K562 (cell line): ENCODE measurements around the gene KANK2. TPM values are rescaled to one million over a fixed set of nuclear protein-coding genes. Genes with fewer than 3 reads are reported as not detected.
A peak's percentile ranks its signal among the peaks of the same experiment; 100 is the strongest.

Source experiments
- ATAC-seq: fragments of 200-7000 bp; cut with Tn5 transposase; 3 replicates; pipeline ENCODE4 v1.9.1; 2020; ENCODE audit warnings: moderate library complexity
- BruUV-seq: library from RNA; stranded (reverse); fragments of 400-500 nt; replicated peaks from 2 replicates; lab custom pipeline; 2021; lab: Mats Ljungman, UMichigan
- CTCF ChIA-PET: fragments of 300-600 bp; formaldehyde crosslinking; extraction: SDS; loops from one replicate; lab custom pipeline; 2021; ENCODE audit warnings: low intra/inter-chr PET ratio; lab: Yijun Ruan, JAX
- POLR2A ChIA-PET: fragments of 300-600, 350-650 bp; sonication (Branson Sonifier 250); formaldehyde crosslinking; extraction: SDS; loops from one replicate; lab custom pipeline; 2021; ENCODE audit warnings: antibody characterized with exemption, inconsistent platforms; lab: Yijun Ruan, JAX
- DNase-seq, 4 experiments: peaks; one replicate each; pipeline versions ENCODE4 v3.0.0 to v3.0.0-alpha.2; 2011 to 2018; ENCODE audit warnings: low spot score in 3 of 4, mixed read lengths in 3 of 4; ENCODE audit errors: extremely low read depth in 1 of 4
- FAIRE-seq: peaks from 2 replicates; lab custom pipeline; 2011; peaks lifted over from hg19 to GRCh38; lab: Jason Lieb, UNC
- H2AFZ ChIP-seq: 2 replicates; pipeline ENCODE4 v1.6.0; 2011; ENCODE audit warnings: low read depth, low read length, control low read depth, inconsistent platforms
- H3K27ac ChIP-seq: fragments of 200-600 bp; 3 replicates; pipeline ENCODE4 v1.8.0; 2011; ENCODE audit warnings: low read depth, mild to moderate bottlenecking, control low read depth, inconsistent platforms, low read length, moderate library complexity, mixed read lengths; ENCODE audit errors: extremely low read depth
- H3K27me3 ChIP-seq, 2 experiments: fragments of 300-600 bp in 1 of 2; 2 replicates in 1 of 2; 3 replicates in 1 of 2; pipeline versions ENCODE4 v1.6.0 to v1.8.0; 2011; ENCODE audit warnings: inconsistent platforms in 2 of 2, low read length in 2 of 2, mild to moderate bottlenecking in 1 of 2, mixed read lengths in 1 of 2, moderate library complexity in 1 of 2; ENCODE audit not compliant: control insufficient read depth in 2 of 2, insufficient read depth in 2 of 2
- H3K36me3 ChIP-seq: fragments of 300-600 bp; 3 replicates; pipeline ENCODE4 v1.8.0; 2011; ENCODE audit warnings: mild to moderate bottlenecking, low read length, inconsistent platforms; ENCODE audit not compliant: control insufficient read depth, insufficient read depth
- H3K4me1 ChIP-seq, 2 experiments: fragments of 200-600 bp in 1 of 2; replicated peaks in 1 of 2; 2 replicates in 1 of 2; 3 replicates in 1 of 2; pipeline versions ENCODE4 v1.5.1 to v1.8.0; 2011; ENCODE audit warnings: inconsistent platforms in 2 of 2, low read length in 2 of 2, mild to moderate bottlenecking in 1 of 2, mixed read lengths in 1 of 2, moderate library complexity in 1 of 2; ENCODE audit not compliant: control insufficient read depth in 2 of 2, insufficient read depth in 2 of 2
- H3K4me2 ChIP-seq: 2 replicates; pipeline ENCODE4 v1.6.1; 2011; ENCODE audit warnings: low read length, control low read depth, inconsistent platforms, mixed read lengths; ENCODE audit not compliant: insufficient read depth
- H3K4me3 ChIP-seq: fragments of 200-600 bp; sonication (generic), shearing (Covaris generic); 2 replicates; pipeline ENCODE4 v1.5.1; 2016; ENCODE audit warnings: control low read depth, inconsistent platforms
- H3K79me2 ChIP-seq: fragments of 200-600 bp; 3 replicates; pipeline ENCODE4 v1.8.0; 2011; ENCODE audit warnings: low read length, inconsistent platforms; ENCODE audit not compliant: control insufficient read depth, insufficient read depth
- H3K9ac ChIP-seq, 2 experiments: 2 replicates each; pipeline versions ENCODE4 v1.6.0 to v1.6.1; 2011; ENCODE audit warnings: low read depth in 2 of 2, low read length in 2 of 2, control low read depth in 1 of 2, inconsistent platforms in 1 of 2, mild to moderate bottlenecking in 1 of 2, mixed read lengths in 1 of 2; ENCODE audit not compliant: insufficient read depth in 1 of 2
- H3K9me1 ChIP-seq: one replicate; pipeline ENCODE4 v1.6.0; 2011; ENCODE audit warnings: inconsistent platforms, mild to moderate bottlenecking, low read length, moderate library complexity; ENCODE audit not compliant: control insufficient read depth, insufficient read depth
- H3K9me3 ChIP-seq: replicated peaks from 2 replicates; pipeline ENCODE4 v1.5.1; 2011; ENCODE audit warnings: low read depth, low read length, inconsistent platforms; ENCODE audit not compliant: control insufficient read depth, insufficient read depth
- H4K20me1 ChIP-seq: replicated peaks from 2 replicates; pipeline ENCODE4 v1.6.1; 2011; ENCODE audit warnings: low read length, inconsistent platforms, mixed read lengths; ENCODE audit not compliant: control insufficient read depth, insufficient read depth
- ADNP ChIP-seq: fragments of 200-800 bp; sonication (Bioruptor generic); IDR thresholded peaks from 2 replicates; pipeline ENCODE4 v1.6.1; 2016; ENCODE audit warnings: missing genetic modification characterization, missing compliant biosample characterization
- BCOR ChIP-seq: fragments of 450-650 bp; IDR thresholded peaks from 2 replicates; pipeline ENCODE4 v1.6.1; 2016
- FIP1L1 ChIP-seq: fragments of 200-400 bp; formaldehyde crosslinking; IDR thresholded peaks from 2 replicates; pipeline ENCODE4 v1.6.1; 2018; ENCODE audit warnings: mild to moderate bottlenecking, low read depth, low read length; ENCODE audit not compliant: poor library complexity, severe bottlenecking
- FOXA1 ChIP-seq: fragments of 450-650 bp; IDR thresholded peaks from 2 replicates; pipeline ENCODE4 v1.6.1; 2016; ENCODE audit warnings: mild to moderate bottlenecking, borderline replicate concordance
- HLTF ChIP-seq: fragments of 450-650 bp; IDR thresholded peaks from 2 replicates; pipeline ENCODE4 v1.6.1; 2016
- HMGN3 ChIP-seq: IDR thresholded peaks from 2 replicates; pipeline ENCODE4 v1.6.1; 2011; ENCODE audit warnings: borderline replicate concordance, low read depth, mild to moderate bottlenecking, mixed read lengths, low read length; ENCODE audit not compliant: insufficient read length; ENCODE audit errors: extremely low read depth
- KDM1A ChIP-seq, 2 experiments: fragments of 450-650 bp; IDR thresholded peaks; 2 replicates each; pipeline ENCODE4 v1.6.1; 2016; ENCODE audit warnings: mild to moderate bottlenecking in 2 of 2
- KLF10 ChIP-seq: fragments of 250-450 bp; sonication (Bioruptor Pico); IDR thresholded peaks from 2 replicates; pipeline ENCODE4 v1.6.1; 2021; ENCODE audit warnings: matching md5 sums
- LARP7 ChIP-seq: fragments of 450-650 bp; IDR thresholded peaks from 2 replicates; pipeline ENCODE4 v1.6.1; 2016
- MAFF ChIP-seq: IDR thresholded peaks from 2 replicates; pipeline ENCODE4 v1.6.1; 2012; ENCODE audit warnings: low read length, improper control_type of control experiment
- MYNN ChIP-seq, 2 experiments: sonication (generic); formaldehyde crosslinking in 1 of 2; IDR thresholded peaks; 2 replicates each; pipeline versions ENCODE4 v1.5.0 to v1.6.1; 2016 to 2020; ENCODE audit warnings: antibody characterized with exemption in 1 of 2, missing genetic modification reagents in 1 of 2
- NEUROD1 ChIP-seq: fragments of 150-350 bp; IDR thresholded peaks from 2 replicates; pipeline ENCODE4 v1.6.1; 2014; ENCODE audit warnings: borderline replicate concordance, low read length, low read depth; ENCODE audit not compliant: partially characterized antibody
- NR4A1 ChIP-seq, 2 experiments: fragments of 250-450 bp in 1 of 2; fragments of 450-650 bp in 1 of 2; sonication (Bioruptor Pico) in 1 of 2; IDR thresholded peaks; 2 replicates each; pipeline versions ENCODE4 v1.4.0 to v1.6.1; 2016 to 2020; ENCODE audit warnings: mild to moderate bottlenecking in 2 of 2, missing compliant biosample characterization in 1 of 2, missing genetic modification characterization in 1 of 2, moderate library complexity in 1 of 2
- PTRF ChIP-seq: fragments of 450-650 bp; IDR thresholded peaks from 2 replicates; pipeline ENCODE4 v1.6.1; 2016; ENCODE audit warnings: mild to moderate bottlenecking, missing genetic modification characterization, missing compliant biosample characterization
- RBM25 ChIP-seq: fragments of 200-400 bp; formaldehyde crosslinking; IDR thresholded peaks from 2 replicates; pipeline ENCODE4 v1.6.1; 2018; ENCODE audit warnings: low read length, low read depth, moderate library complexity; ENCODE audit not compliant: severe bottlenecking
- RCOR1 ChIP-seq, 2 experiments: IDR thresholded peaks; 2 replicates each; pipeline ENCODE4 v1.6.1; 2012; ENCODE audit warnings: low read depth in 2 of 2, low read length in 2 of 2, borderline replicate concordance in 1 of 2, improper control_type of control experiment in 1 of 2
- TCF7L2 ChIP-seq: fragments of 150-350 bp; IDR thresholded peaks from 2 replicates; pipeline ENCODE4 v1.6.1; 2016; ENCODE audit warnings: low read depth, mild to moderate bottlenecking, low read length, moderate library complexity
- TEAD4 ChIP-seq, 2 experiments: sonication (generic) in 1 of 2; formaldehyde crosslinking in 1 of 2; IDR thresholded peaks; 2 replicates each; pipeline versions ENCODE4 v1.6.1 to v1.8.0; 2012 to 2022; ENCODE audit warnings: borderline replicate concordance in 1 of 2, inconsistent platforms in 1 of 2, low read length in 1 of 2, mild to moderate bottlenecking in 1 of 2, missing genetic modification reagents in 1 of 2
- TRIM24 ChIP-seq, 2 experiments: fragments of 450-650 bp; IDR thresholded peaks; 2 replicates each; pipeline ENCODE4 v1.6.1; 2016
- ZBTB33 ChIP-seq: sonication (generic); formaldehyde crosslinking; IDR thresholded peaks from 2 replicates; pipeline ENCODE4 v1.8.1; 2023; ENCODE audit warnings: mild to moderate bottlenecking, missing genetic modification reagents
- ZNF134 ChIP-seq: fragments of 250-450 bp; sonication (Bioruptor Pico); conservative IDR thresholded peaks from 2 replicates; pipeline ENCODE4 v1.4.0; 2020
- ZNF511 ChIP-seq: sonication (generic); formaldehyde crosslinking; IDR thresholded peaks from 2 replicates; pipeline ENCODE4 v1.8.0; 2022; ENCODE audit warnings: mild to moderate bottlenecking, missing genetic modification reagents
- ZZZ3 ChIP-seq: fragments of 450-650 bp; IDR thresholded peaks from 2 replicates; pipeline ENCODE4 v1.6.1; 2016; ENCODE audit warnings: antibody characterized with exemption, mild to moderate bottlenecking, moderate library complexity
- WGBS: fragments of 100-300 bp; shearing (Covaris generic); methylation state at CpG from one replicate; pipeline ENCODE4 v1.1.6; 2016; ENCODE audit warnings: low coverage, mixed read lengths; ENCODE audit not compliant: insufficient coverage; ENCODE audit errors: missing lambda C conversion rate; 5-methylcytosine and 5-hydroxymethylcytosine counted together
- in situ Hi-C: fragments of 300-500 bp; cut with MboI; formaldehyde crosslinking; loops from 4 replicates; pipeline ENCODE4 v1.15.0; 2018; ENCODE audit warnings: inconsistent platforms, mixed read lengths
- intact Hi-C: fragments of 100-400 bp; cut with micrococcal nuclease; formaldehyde crosslinking; loops from 2 replicates; pipeline ENCODE4 v1.14.2; 2022
- polyA plus RNA-seq, 8 experiments: library from polyadenylated mRNA; depleted of rRNA in 4 of 8; stranded (reverse) in 5 of 8; unstranded in 3 of 8; fragments of >200 nt; fragmentation: Nextera tagmentation in 2 of 8; fragmentation: Illumina TruSeq in 1 of 8; extraction: Ambion mirVana in 2 of 8; extraction: Trizol in 1 of 8; gene quantifications; 2 replicates each; pipeline versions ENCODE4 v1.2.1 to v1.2.3, GENCODE V29; 2011 to 2014; ENCODE audit warnings: inconsistent platforms in 1 of 8, missing spikeins in 1 of 8
- total RNA-seq, 7 experiments: library from RNA; depleted of rRNA in 6 of 7; stranded (reverse); fragments of >200 nt in 6 of 7; fragmentation: Illumina TruSeq in 2 of 7; extraction: Trizol in 2 of 7; gene quantifications; 2 replicates each; pipeline versions ENCODE4 v1.2.1 to v1.2.3, GENCODE V29; 2011 to 2021; ENCODE audit warnings: low replicate concordance in 1 of 7

The KANK2 gene
- total and polyA plus RNA-seq, 9 of the 15 experiments (the other 6 are each of a cell fraction or from before 2014, with no cell fraction given), result 4.4 to 47.8 (median 21.3) TPM

DNA sequence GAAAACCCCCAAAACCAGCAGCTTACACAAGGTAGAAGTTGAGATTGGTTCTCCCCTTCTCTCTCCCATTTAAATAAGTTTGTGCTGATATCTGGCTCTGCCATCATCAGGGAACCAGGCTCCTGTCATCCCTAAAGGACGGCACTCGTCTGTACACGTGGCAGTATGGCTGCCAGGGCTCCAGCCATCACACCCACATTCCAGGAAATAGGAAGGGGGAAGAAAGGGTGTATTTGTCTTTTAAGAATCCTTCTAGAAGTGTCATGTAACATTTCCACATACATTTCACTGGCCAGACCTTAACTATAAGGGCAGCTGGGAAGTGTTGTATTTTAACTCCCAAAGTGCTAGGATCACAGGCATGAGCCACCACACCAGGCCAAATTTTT is 51.8 kb downstream of the KANK2 start:
- Histone ChIP-seq H2AFZ (no peak overlapping the region), H4K20me1 (no peaks in the 10 kb centered on the region; the same call in none of the 2 replicates), H3K4me3 (no peak overlapping the region), H3K9me1 (no peaks in the 10 kb centered on the region), H3K27me3 (no peaks in the 10 kb centered on the region), H3K9me3 (no peaks in the 10 kb centered on the region), H3K27ac (no peak overlapping the region; the same call in 2 of the 3 replicates), H3K9ac (no peak overlapping the region), H3K4me1 (peaks cover 19 to 43% of the 10 kb centered on the region in 2 experiments), H3K79me2 (peaks cover 4% of the 10 kb centered on the region), H3K4me2 (no peak overlapping the region), H3K36me3 (peaks cover 53% of the 10 kb centered on the region; the same call in 2 of the 3 replicates)
- in situ Hi-C loops, result no loop called here
- 89% methylated on average over 3 of the region's 3 CpGs for WGBS
- no peak for ATAC-seq
- no peak for DNase-seq
- intact Hi-C loops, result no loop called here
- CTCF ChIA-PET, result no interaction called here
- no peak for FAIRE-seq
- POLR2A ChIA-PET, result interaction anchor here (3.9 kb wide), 1 partner anchor 10 kb away, joined by 52 read pairs; the partner anchor contains the start of gene SPC24
- no TSS peak for BruUV-seq
- TF ChIP-seq TCF7L2 (no peak), TRIM24 (IDR thresholded peaks at IDR 0.05) (no peak), FIP1L1 (no peak), ZNF511 (CRISPR knock-in tag) (no peak), MAFF (no peak), ZZZ3 (no peak), TEAD4 (IDR thresholded peaks at IDR 0.05; ENCODE audit: low read length) (peak; percentile 37; the same call in 1 of the 2 replicates), TEAD4 (CRISPR knock-in tag; IDR thresholded peaks at IDR 0.05; ENCODE audit: borderline replicate concordance) (no peak), HMGN3 (no peak), KDM1A (IDR thresholded peaks at IDR 0.05) (peak in 1 of 2 experiments; percentile 36; a peak in 2 of 4 replicates), ZNF134 (CRISPR knock-in tag) (no peak), MYNN (IDR thresholded peaks at IDR 0.05) (no peak), MYNN (CRISPR knock-in tag; IDR thresholded peaks at IDR 0.05) (no peak), KLF10 (CRISPR knock-in tag) (no peak), HLTF (0 out of 2 replicates have a peak, but pooled peaks have one; percentile 27), BCOR (peak; percentile 72; the same call in 1 of the 2 replicates), FOXA1 (no peak), LARP7 (no peak), RCOR1 (IDR thresholded peaks at IDR 0.05; ENCODE audit: borderline replicate concordance in 1 of 2, low read depth in 2 of 2, low read length in 2 of 2) (0 out of 4 replicates have a peak, but pooled peaks of 1 of the 2 experiments have one; percentile 20), NR4A1 (CRISPR knock-in tag; IDR thresholded peaks at IDR 0.05) (no peak), NR4A1 (tag; IDR thresholded peaks at IDR 0.05) (no peak), ZBTB33 (CRISPR knock-in tag) (no peak), NEUROD1 (no peak), ADNP (tag) (peak; percentile 78; the same call in 1 of the 2 replicates), RBM25 (peak; percentile 94), PTRF (tag) (no peak)
